Stimulated activated CD4-positive, alpha-beta T cell treated with anti-CD3 and anti-CD28 coated beads, Interleukin-1b, Interleukin-23, amount 100 ng/mL, for 24 hours (primary cell): ENCODE measurements around the gene ACOT13.
"Not testable (repeated sequence)": the region's sequence is repeated elsewhere in the genome, so short reads cannot be mapped to it uniquely, and the experiment has no call there.

ENCODE experiments used
- DNase-seq, 4 experiments: peaks; one replicate each; pipeline ENCODE4 v3.0.0-alpha.2; 2020; ENCODE audit warnings: low read depth in 4 of 4, low spot score in 1 of 4

The ACOT13 gene

GRCh38 chr6:24692003-24692402 lies 25.1 kb downstream of the ACOT13 start:
- DNase-seq: no peak

- DNase-seq: no peak
Observed at GRCh38 chr6:24692415-24692814, 25.5 kb downstream of the ACOT13 start.

- no peak for DNase-seq
Observed at GRCh38 chr6:24692848-24693592, 26.1 kb downstream of the ACOT13 start.

GRCh38 chr6:24694198-24694597 lies 27.3 kb downstream of the ACOT13 start:
- DNase-seq: no peak

GRCh38 chr6:24695635-24696034 lies 28.8 kb downstream of the ACOT13 start:
- DNase-seq: peak in 1 of 4 experiments; percentile 22

- no peak for DNase-seq
Observed at GRCh38 chr6:24696097-24696496, 29.2 kb downstream of the ACOT13 start.

GRCh38 chr6:24699521-24700359 lies 32.9 kb downstream of the ACOT13 start:
- no peak for DNase-seq

GRCh38 chr6:24702720-24703282 lies 35.9 kb downstream of the ACOT13 start:
- DNase-seq: no peak

GRCh38 chr6:24704468-24704867 lies 37.6 kb downstream of the ACOT13 start:
- no peak for DNase-seq

GRCh38 chr6:24708612-24709011 lies 41.7 kb downstream of the ACOT13 start:
- DNase-seq: no peak

GRCh38 chr6:24709014-24709711 lies 42.3 kb downstream of the ACOT13 start:
- no peak for DNase-seq

GRCh38 chr6:24710519-24711303 lies 43.8 kb downstream of the ACOT13 start:
- no peak for DNase-seq

GRCh38 chr6:24716602-24717148 lies 49.8 kb downstream of the ACOT13 start:
- DNase-seq: not testable (repeated sequence)

- no peak for DNase-seq
Observed at GRCh38 chr6:24718449-24719124, 51.7 kb downstream of the ACOT13 start.

- peak in 2 of 4 experiments; percentile 41 to 43 for DNase-seq
Observed at GRCh38 chr6:24719125-24719971, 52.5 kb downstream of the ACOT13 start, which contains the start of gene C6orf62. TSS of gene C6orf62 (minus strand) at chr6:24719154. CDS start at chr6:24718668, 486 bp downstream.

GRCh38 chr6:24720131-24720603 lies 53.3 kb downstream of the ACOT13 start:
- DNase-seq: peak; percentile 55 to 67 (median 64)

GRCh38 chr6:24720604-24721460 lies 54.0 kb downstream of the ACOT13 start:
- peak; percentile 97 to 100 (median 99) for DNase-seq
